HEK293 (cell line): ENCODE data around the gene TRAPPC6A.

Experiments used
- CTCF ChIA-PET: fragments of 350-600 bp; formaldehyde crosslinking; extraction: SDS; loops from one replicate; lab custom pipeline; 2021; ENCODE audit warnings: antibody characterized with exemption; lab: Yijun Ruan, JAX
- POLR2A ChIA-PET: fragments of 300-600 bp; formaldehyde crosslinking; extraction: SDS; loops from one replicate; lab custom pipeline; 2020; ENCODE audit warnings: antibody characterized with exemption, inconsistent platforms; lab: Yijun Ruan, JAX
- H3K27ac ChIP-seq: fragments of 200-500 bp; sonication (Bioruptor generic); 2 replicates; pipeline ENCODE4 v1.5.1; 2014; ENCODE audit warnings: low read depth, low read length, control low read depth, inconsistent platforms; ENCODE audit errors: extremely low read depth
- H3K36me3 ChIP-seq, 2 experiments: fragments of 200-500 bp in 1 of 2; sonication (Bioruptor generic) in 1 of 2; 1 replicate in 1 of 2; 2 replicates in 1 of 2; pipeline ENCODE4 v1.5.1; 2014 to 2017; ENCODE audit warnings: inconsistent platforms in 2 of 2, low read length in 2 of 2; ENCODE audit not compliant: control insufficient read depth in 2 of 2, insufficient read depth in 1 of 2
- H3K4me1 ChIP-seq: fragments of 200-500 bp; sonication (Bioruptor generic); 2 replicates; pipeline ENCODE4 v1.5.1; 2014; ENCODE audit warnings: mild to moderate bottlenecking, low read length, inconsistent platforms; ENCODE audit not compliant: control insufficient read depth, insufficient read depth
- H3K4me3 ChIP-seq: 2 replicates; pipeline ENCODE4 v1.5.1; 2011; ENCODE audit warnings: low read depth, mild to moderate bottlenecking, control low read depth, low read length, moderate library complexity
- H3K9me3 ChIP-seq: fragments of 200-500 bp; sonication (Bioruptor generic); 2 replicates; pipeline ENCODE4 v1.5.1; 2014; ENCODE audit warnings: low read depth, low read length, inconsistent platforms; ENCODE audit not compliant: control insufficient read depth, insufficient read depth
- KLF1 ChIP-seq: fragments of 450-650 bp; formaldehyde crosslinking; IDR thresholded peaks from 2 replicates; pipeline ENCODE4 v1.5.1; 2016; ENCODE audit warnings: missing biosample characterization, missing genetic modification characterization
- OSR2 ChIP-seq: fragments of 450-650 bp; formaldehyde crosslinking; IDR thresholded peaks from 2 replicates; pipeline ENCODE4 v1.5.1; 2016; ENCODE audit warnings: missing biosample characterization, missing genetic modification characterization
- REPIN1 ChIP-seq: fragments of 450-650 bp; formaldehyde crosslinking; IDR thresholded peaks from 2 replicates; pipeline ENCODE4 v1.5.1; 2017; ENCODE audit warnings: missing biosample characterization, missing genetic modification characterization, low read depth
- TCF7L2 ChIP-seq: IDR thresholded peaks from 2 replicates; pipeline ENCODE4 v1.6.1; 2011; ENCODE audit warnings: low read depth, mild to moderate bottlenecking, inconsistent platforms, low read length, moderate library complexity, borderline replicate concordance
- ZFHX2 ChIP-seq: fragments of 450-650 bp; formaldehyde crosslinking; conservative IDR thresholded peaks from 2 replicates; pipeline ENCODE4 v1.5.1; 2016; ENCODE audit warnings: missing biosample characterization, missing genetic modification characterization
- ZNF19 ChIP-seq: fragments of 450-650 bp; formaldehyde crosslinking; IDR thresholded peaks from 2 replicates; pipeline ENCODE4; 2016; ENCODE audit warnings: missing biosample characterization, missing genetic modification characterization, low read depth
- ZNF211 ChIP-seq: fragments of 450-650 bp; formaldehyde crosslinking; IDR thresholded peaks from 2 replicates; pipeline ENCODE4 v1.5.1; 2016; ENCODE audit warnings: low read depth, missing biosample characterization, missing genetic modification characterization
- ZNF221 ChIP-seq: fragments of 450-650 bp; formaldehyde crosslinking; IDR thresholded peaks from 2 replicates; pipeline ENCODE4 v1.5.1; 2017; ENCODE audit warnings: missing biosample characterization, missing genetic modification characterization, borderline replicate concordance
- ZNF341 ChIP-seq: fragments of 450-650 bp; formaldehyde crosslinking; IDR thresholded peaks from 2 replicates; pipeline ENCODE4; 2016; ENCODE audit warnings: low read depth, missing biosample characterization, missing genetic modification characterization
- ZNF354C ChIP-seq: fragments of 450-650 bp; formaldehyde crosslinking; IDR thresholded peaks from 2 replicates; pipeline ENCODE4 v1.5.1; 2016; ENCODE audit warnings: missing biosample characterization, missing genetic modification characterization, low read depth, borderline replicate concordance
- ZNF548 ChIP-seq: fragments of 450-650 bp; formaldehyde crosslinking; IDR thresholded peaks from 2 replicates; pipeline ENCODE4 v1.5.1; 2016; ENCODE audit warnings: missing biosample characterization, missing genetic modification characterization
- ZNF560 ChIP-seq: fragments of 450-650 bp; formaldehyde crosslinking; IDR thresholded peaks from 2 replicates; pipeline ENCODE4 v1.5.1; 2017; ENCODE audit warnings: missing biosample characterization, missing genetic modification characterization, borderline replicate concordance
- ZNF571 ChIP-seq: fragments of 450-650 bp; formaldehyde crosslinking; IDR thresholded peaks from 2 replicates; pipeline ENCODE4 v1.5.0; 2017; ENCODE audit warnings: missing biosample characterization, missing genetic modification characterization
- ZNF600 ChIP-seq: fragments of 450-650 bp; formaldehyde crosslinking; IDR thresholded peaks from 2 replicates; pipeline ENCODE4 v1.5.1; 2016; ENCODE audit warnings: missing biosample characterization, missing genetic modification characterization
- ZNF629 ChIP-seq: fragments of 450-650 bp; formaldehyde crosslinking; IDR thresholded peaks from 2 replicates; pipeline ENCODE4 v1.5.1; 2017; ENCODE audit warnings: missing biosample characterization, missing genetic modification characterization
- ZNF747 ChIP-seq: fragments of 450-650 bp; formaldehyde crosslinking; IDR thresholded peaks from 2 replicates; pipeline ENCODE4 v1.5.1; 2016; ENCODE audit warnings: missing biosample characterization, missing genetic modification characterization
- ZNF768 ChIP-seq: fragments of 450-650 bp; formaldehyde crosslinking; IDR thresholded peaks from 2 replicates; pipeline ENCODE4 v1.5.1; 2018; ENCODE audit warnings: missing biosample characterization, mild to moderate bottlenecking, missing genetic modification characterization
- ZSCAN23 ChIP-seq: fragments of 450-650 bp; formaldehyde crosslinking; IDR thresholded peaks from 2 replicates; pipeline ENCODE4 v1.5.1; 2016; ENCODE audit warnings: missing biosample characterization, missing genetic modification characterization
- ZXDB ChIP-seq: fragments of 450-650 bp; formaldehyde crosslinking; IDR thresholded peaks from 2 replicates; pipeline ENCODE4 v1.5.1; 2016; ENCODE audit warnings: missing biosample characterization, missing genetic modification characterization
- TF ChIP-seq, protein P1 (sequence below): fragments of 450-650 bp; formaldehyde crosslinking; IDR thresholded peaks from 2 replicates; pipeline ENCODE4 v1.5.1; 2016; ENCODE audit warnings: missing biosample characterization, missing genetic modification characterization
- TF ChIP-seq, protein P2 (sequence below): fragments of 450-650 bp; formaldehyde crosslinking; IDR thresholded peaks from 2 replicates; pipeline ENCODE4 v1.5.1; 2016; ENCODE audit warnings: missing biosample characterization, missing genetic modification characterization
- TF ChIP-seq, protein P3 (sequence below): fragments of 450-650 bp; formaldehyde crosslinking; IDR thresholded peaks from 2 replicates; pipeline ENCODE4 v1.5.1; 2016; ENCODE audit warnings: missing biosample characterization, missing genetic modification characterization

The TRAPPC6A gene

DNA sequence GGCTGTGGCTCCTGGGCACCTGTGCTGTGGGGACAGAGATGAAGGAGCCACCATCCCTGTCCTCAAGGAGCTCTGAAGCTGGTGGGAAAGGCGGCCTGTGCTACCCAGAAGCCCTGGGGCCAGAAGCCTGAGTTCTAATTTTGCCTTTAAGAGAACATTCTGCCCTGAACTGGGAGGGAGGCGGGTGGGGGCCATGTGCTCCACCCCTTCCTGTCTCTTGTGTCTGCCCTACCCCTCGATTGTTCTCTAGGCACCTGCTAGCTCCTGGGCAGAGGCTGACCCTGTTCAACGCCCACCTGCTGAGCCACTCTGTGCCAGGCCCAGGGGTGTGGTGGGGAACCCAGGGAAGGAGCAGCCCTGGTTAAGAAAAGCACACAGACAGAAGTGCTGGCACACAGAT, 5.9 kb downstream of the TRAPPC6A start:
- Histone ChIP-seq H3K9me3 (no peaks in the 10 kb centered on the region), H3K4me1 (no peaks in the 10 kb centered on the region; the same call in 1 of the 2 replicates), H3K36me3 (no peaks in the 10 kb centered on the region), H3K27ac (no peak overlapping the region)
- ChIA-PET POLR2A (no interaction called here), CTCF (interaction anchor here (0.6 to 1.7 kb wide), 2 partner anchors 46 to 152 kb away, joined by 3 read pairs; no protein-coding TSS in a partner anchor)
- TF ChIP-seq KLF1 (tag by site-specific recombination) = peak; percentile 95
- TF ChIP-seq ZNF211 (tag by site-specific recombination) = no peak
- TF ChIP-seq, all 188 proteins: peak for 1
- H3K4me3 ChIP-seq = no peak overlapping the region

DNA sequence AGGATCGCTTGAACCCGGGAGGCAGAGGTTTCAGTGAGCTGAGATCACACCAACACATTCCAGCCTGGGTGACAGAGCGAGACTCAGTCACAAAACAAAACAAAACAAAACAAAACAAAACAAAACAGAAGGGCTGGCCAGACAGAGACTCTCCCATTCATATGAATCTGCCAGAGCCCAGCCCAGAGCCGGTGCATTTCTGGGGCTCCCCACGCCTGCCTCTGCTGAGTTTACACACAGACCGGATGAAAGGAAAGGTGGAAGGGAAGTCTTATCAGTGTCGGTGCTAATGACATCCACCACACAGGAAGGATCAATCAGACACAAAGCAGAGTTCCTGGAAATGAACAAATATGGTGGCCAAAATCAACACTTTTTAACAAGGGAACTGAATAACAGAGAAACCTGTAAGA, 6.8 kb downstream of the TRAPPC6A start:
- H3K4me3 ChIP-seq = no peak overlapping the region
- CTCF ChIA-PET = interaction anchor here (0.6 to 0.7 kb wide), 2 partner anchors 91 to 514 kb away, joined by 3 read pairs; no protein-coding TSS in a partner anchor
- H3K9me3 ChIP-seq = no peaks in the 10 kb centered on the region
- H3K27ac ChIP-seq = no peak overlapping the region
- no peaks in the 10 kb centered on the region; the same call in 1 of the 2 replicates for H3K4me1 ChIP-seq
- 0 out of 2 replicates have a peak, but pooled peaks have one; percentile 14 for TF ChIP-seq ZNF600 (tag by site-specific recombination)
- no peak for TF ChIP-seq ZNF19 (tag by site-specific recombination)
- TF ChIP-seq, protein P1, sequence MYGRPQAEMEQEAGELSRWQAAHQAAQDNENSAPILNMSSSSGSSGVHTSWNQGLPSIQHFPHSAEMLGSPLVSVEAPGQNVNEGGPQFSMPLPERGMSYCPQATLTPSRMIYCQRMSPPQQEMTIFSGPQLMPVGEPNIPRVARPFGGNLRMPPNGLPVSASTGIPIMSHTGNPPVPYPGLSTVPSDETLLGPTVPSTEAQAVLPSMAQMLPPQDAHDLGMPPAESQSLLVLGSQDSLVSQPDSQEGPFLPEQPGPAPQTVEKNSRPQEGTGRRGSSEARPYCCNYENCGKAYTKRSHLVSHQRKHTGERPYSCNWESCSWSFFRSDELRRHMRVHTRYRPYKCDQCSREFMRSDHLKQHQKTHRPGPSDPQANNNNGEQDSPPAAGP = 0 out of 2 replicates have a peak, but pooled peaks have one; percentile 14
- POLR2A ChIA-PET = no interaction called here
- no peaks in the 10 kb centered on the region for H3K36me3 ChIP-seq

DNA sequence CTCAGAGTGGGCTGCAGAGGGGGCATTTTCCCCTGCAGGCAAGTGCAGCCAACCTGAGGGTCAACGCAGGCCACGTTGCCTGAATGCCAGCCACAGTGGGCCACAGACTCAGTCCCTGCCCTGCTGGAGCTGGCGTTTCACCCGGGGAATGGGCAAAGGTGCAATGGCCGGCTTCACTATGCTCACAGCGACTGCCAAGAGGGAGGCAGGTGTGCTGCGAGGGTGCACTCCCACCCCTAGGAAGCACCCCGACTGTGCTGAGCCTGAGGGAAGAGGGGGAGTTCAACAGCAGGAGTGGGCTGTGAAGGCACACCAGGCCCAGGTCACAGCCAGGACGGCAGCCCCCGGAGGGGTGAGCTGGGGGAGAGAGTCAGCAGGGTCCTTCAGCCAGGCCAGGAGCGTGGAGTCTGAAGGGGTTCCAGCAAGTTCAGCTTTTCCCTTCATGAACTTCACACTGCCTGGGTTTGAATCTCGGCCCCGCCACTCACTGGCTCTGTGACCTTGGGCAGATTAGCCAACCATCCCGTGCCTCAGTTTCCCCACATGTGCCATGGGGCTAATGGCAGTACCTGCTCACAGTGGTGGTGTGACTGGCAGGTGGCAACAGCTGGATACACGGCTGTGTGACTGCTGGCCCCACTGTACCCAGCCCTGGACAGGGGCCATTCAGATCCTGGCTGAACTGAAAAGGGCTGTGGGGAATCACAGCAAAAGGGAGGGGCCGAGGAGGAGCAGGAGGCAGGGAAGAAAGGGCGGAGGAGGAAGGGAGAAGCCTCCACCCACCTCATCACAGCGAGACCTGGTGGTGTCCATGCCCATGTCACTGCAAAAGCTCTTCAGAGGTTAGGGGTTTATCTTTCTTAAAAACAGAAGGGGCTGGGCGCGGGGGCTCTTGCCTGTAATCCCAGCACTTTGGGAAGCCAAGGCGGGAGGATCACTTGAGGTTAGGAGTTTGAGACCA, 7.6 kb downstream of the TRAPPC6A start:
- POLR2A ChIA-PET = no interaction called here
- CTCF ChIA-PET = interaction anchor here (0.5 to 0.6 kb wide), 4 partner anchors 10 to 159 kb away, joined by 3 to 5 read pairs (median 4); no protein-coding TSS in a partner anchor

DNA sequence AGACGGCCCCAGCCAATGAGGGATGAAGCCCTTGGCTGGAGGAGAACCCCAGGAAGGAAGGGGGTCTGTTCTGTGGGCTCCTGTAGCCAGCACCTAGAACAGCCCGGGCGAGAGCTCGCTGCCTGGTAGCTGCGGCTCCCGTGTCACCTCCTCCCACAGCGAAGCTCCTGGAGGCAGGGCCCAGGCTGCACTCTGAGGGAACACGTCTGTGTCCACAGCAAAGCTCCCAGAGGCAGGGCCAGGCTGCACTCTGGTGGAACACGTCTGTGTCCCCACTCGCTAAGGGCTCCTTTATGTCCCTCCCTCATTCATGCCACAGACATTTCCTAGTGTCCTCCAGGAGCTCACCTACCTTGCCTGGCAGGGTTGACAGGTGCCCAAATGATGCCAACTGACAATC, 8.4 kb downstream of the TRAPPC6A start:
- ChIA-PET POLR2A (no interaction called here), CTCF (interaction anchor here (0.5 to 0.6 kb wide), 3 partner anchors 10 to 130 kb away, joined by 3 to 5 read pairs (median 3); no protein-coding TSS in a partner anchor)
- Histone ChIP-seq H3K36me3 (no peaks in the 10 kb centered on the region), H3K27ac (no peak overlapping the region), H3K4me3 (no peak overlapping the region), H3K9me3 (no peaks in the 10 kb centered on the region), H3K4me1 (no peaks in the 10 kb centered on the region; the same call in 1 of the 2 replicates)
- TF ChIP-seq ZNF747 (tag by site-specific recombination) (no peak), ZXDB (tag by site-specific recombination) (no peak), ZSCAN23 (no peak), ZNF341 (no peak), ZNF629 (no peak), ZNF548 (tag by site-specific recombination) (no peak), ZNF768 (tag by site-specific recombination) (no peak), ZNF354C (tag by site-specific recombination) (no peak)
- TF ChIP-seq, protein P1 = no peak
- TF ChIP-seq, protein P2, sequence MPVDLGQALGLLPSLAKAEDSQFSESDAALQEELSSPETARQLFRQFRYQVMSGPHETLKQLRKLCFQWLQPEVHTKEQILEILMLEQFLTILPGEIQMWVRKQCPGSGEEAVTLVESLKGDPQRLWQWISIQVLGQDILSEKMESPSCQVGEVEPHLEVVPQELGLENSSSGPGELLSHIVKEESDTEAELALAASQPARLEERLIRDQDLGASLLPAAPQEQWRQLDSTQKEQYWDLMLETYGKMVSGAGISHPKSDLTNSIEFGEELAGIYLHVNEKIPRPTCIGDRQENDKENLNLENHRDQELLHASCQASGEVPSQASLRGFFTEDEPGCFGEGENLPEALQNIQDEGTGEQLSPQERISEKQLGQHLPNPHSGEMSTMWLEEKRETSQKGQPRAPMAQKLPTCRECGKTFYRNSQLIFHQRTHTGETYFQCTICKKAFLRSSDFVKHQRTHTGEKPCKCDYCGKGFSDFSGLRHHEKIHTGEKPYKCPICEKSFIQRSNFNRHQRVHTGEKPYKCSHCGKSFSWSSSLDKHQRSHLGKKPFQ (tag by site-specific recombination) = no peak
- TF ChIP-seq, protein P3, sequence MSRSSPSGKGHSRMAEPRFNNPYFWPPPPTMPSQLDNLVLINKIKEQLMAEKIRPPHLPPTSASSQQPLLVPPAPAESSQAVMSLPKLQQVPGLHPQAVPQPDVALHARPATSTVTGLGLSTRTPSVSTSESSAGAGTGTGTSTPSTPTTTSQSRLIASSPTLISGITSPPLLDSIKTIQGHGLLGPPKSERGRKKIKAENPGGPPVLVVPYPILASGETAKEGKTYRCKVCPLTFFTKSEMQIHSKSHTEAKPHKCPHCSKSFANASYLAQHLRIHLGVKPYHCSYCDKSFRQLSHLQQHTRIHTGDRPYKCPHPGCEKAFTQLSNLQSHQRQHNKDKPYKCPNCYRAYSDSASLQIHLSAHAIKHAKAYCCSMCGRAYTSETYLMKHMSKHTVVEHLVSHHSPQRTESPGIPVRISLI (tag by site-specific recombination) = no peak

More for the DNA sequence above, 7.6 kb downstream of the TRAPPC6A start:
- no peak for TF ChIP-seq ZNF629
- peak; percentile 92 for TF ChIP-seq KLF1 (tag by site-specific recombination)
- TF ChIP-seq TCF7L2 = no peak
- TF ChIP-seq ZNF768 (tag by site-specific recombination) = no peak
- TF ChIP-seq OSR2 (tag by site-specific recombination) = no peak
- TF ChIP-seq ZNF221 (tag by site-specific recombination) = no peak
- TF ChIP-seq ZNF571 = no peak
- TF ChIP-seq ZFHX2 (tag by site-specific recombination) = 0 out of 2 replicates have a peak, but pooled peaks have one; percentile 8
- TF ChIP-seq ZNF211 (tag by site-specific recombination) = no peak
- no peak for TF ChIP-seq REPIN1 (tag by site-specific recombination)
- TF ChIP-seq ZNF560 (tag by site-specific recombination) = no peak
- no peaks in the 10 kb centered on the region for H3K9me3 ChIP-seq
- H3K4me1 ChIP-seq = no peaks in the 10 kb centered on the region; the same call in 1 of the 2 replicates
- H3K4me3 ChIP-seq = no peak overlapping the region
- no peaks in the 10 kb centered on the region for H3K36me3 ChIP-seq
- no peak overlapping the region for H3K27ac ChIP-seq
